ENCODE results near the gene NPM1. TPM values are rescaled to one million over a fixed set of nuclear protein-coding genes. Genes with fewer than 3 reads are reported as not detected.

The NPM1 gene
- total and polyA plus RNA-seq, 2 of the 13 experiments (the other 11 are each of a cell fraction or from before 2014, with no cell fraction given): 2,047 to 3,353 TPM

- TF ChIP-seq, protein P1, sequence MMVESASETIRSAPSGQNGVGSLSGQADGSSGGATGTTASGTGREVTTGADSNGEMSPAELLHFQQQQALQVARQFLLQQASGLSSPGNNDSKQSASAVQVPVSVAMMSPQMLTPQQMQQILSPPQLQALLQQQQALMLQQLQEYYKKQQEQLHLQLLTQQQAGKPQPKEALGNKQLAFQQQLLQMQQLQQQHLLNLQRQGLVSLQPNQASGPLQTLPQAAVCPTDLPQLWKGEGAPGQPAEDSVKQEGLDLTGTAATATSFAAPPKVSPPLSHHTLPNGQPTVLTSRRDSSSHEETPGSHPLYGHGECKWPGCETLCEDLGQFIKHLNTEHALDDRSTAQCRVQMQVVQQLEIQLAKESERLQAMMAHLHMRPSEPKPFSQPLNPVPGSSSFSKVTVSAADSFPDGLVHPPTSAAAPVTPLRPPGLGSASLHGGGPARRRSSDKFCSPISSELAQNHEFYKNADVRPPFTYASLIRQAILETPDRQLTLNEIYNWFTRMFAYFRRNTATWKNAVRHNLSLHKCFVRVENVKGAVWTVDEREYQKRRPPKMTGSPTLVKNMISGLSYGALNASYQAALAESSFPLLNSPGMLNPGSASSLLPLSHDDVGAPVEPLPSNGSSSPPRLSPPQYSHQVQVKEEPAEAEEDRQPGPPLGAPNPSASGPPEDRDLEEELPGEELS (CRISPR knock-in tag; IDR thresholded peaks at IDR 0.05): peak; percentile 63
- TF ChIP-seq NPAS2 (CRISPR knock-in tag; IDR thresholded peaks at IDR 0.05; ENCODE audit: borderline replicate concordance) (no peak), NBN (conservative IDR thresholded peaks at IDR 0.05) (no peak), PCBP1 (IDR thresholded peaks at IDR 0.05; ENCODE audit: borderline replicate concordance, low read depth, low read length) (no peak), TCF7 (IDR thresholded peaks at IDR 0.05; ENCODE audit: low read depth) (no peak), ZNF232 (CRISPR knock-in tag; IDR thresholded peaks at IDR 0.05; ENCODE audit: borderline replicate concordance) (peak; percentile 81), NR2F6 (IDR thresholded peaks at IDR 0.05) (no peak), NR2F6 (CRISPR knock-in tag; IDR thresholded peaks at IDR 0.05) (no peak; the same call in 1 of the 2 replicates), ARNT2 (CRISPR knock-in tag; IDR thresholded peaks at IDR 0.05; ENCODE audit: low read depth) (peak; percentile 83; the same call in 1 of the 2 replicates), ZNF878 (CRISPR knock-in tag; IDR thresholded peaks at IDR 0.05) (peak; percentile 88), ZBTB25 (CRISPR knock-in tag; IDR thresholded peaks at IDR 0.05) (peak; percentile 74), ZKSCAN1 (IDR thresholded peaks at IDR 0.05; ENCODE audit: low read length) (no peak), RAD21 (CRISPR knock-in tag; IDR thresholded peaks at IDR 0.05) (peak; percentile 27), ZBTB38 (CRISPR knock-in tag; IDR thresholded peaks at IDR 0.05) (peak; percentile 57; the same call in 1 of the 2 replicates), ELF3 (CRISPR knock-in tag; IDR thresholded peaks at IDR 0.05) (peak; percentile 72), BHLHE40 (IDR thresholded peaks at IDR 0.05; ENCODE audit: low read length) (peak; percentile 80), MZF1 (CRISPR knock-in tag; IDR thresholded peaks at IDR 0.05; ENCODE audit: borderline replicate concordance) (0 out of 2 replicates have a peak, but pooled peaks have one; percentile 5), ZBTB20 (CRISPR knock-in tag; IDR thresholded peaks at IDR 0.05; ENCODE audit: borderline replicate concordance, low read depth) (peak; percentile 87; the same call in 1 of the 2 replicates), ZSCAN12 (CRISPR knock-in tag; IDR thresholded peaks at IDR 0.05) (0 out of 2 replicates have a peak, but pooled peaks have one; percentile 48), ZNF558 (CRISPR knock-in tag; IDR thresholded peaks at IDR 0.05; ENCODE audit: borderline replicate concordance) (peak; percentile 97)
- TF ChIP-seq, protein P2, sequence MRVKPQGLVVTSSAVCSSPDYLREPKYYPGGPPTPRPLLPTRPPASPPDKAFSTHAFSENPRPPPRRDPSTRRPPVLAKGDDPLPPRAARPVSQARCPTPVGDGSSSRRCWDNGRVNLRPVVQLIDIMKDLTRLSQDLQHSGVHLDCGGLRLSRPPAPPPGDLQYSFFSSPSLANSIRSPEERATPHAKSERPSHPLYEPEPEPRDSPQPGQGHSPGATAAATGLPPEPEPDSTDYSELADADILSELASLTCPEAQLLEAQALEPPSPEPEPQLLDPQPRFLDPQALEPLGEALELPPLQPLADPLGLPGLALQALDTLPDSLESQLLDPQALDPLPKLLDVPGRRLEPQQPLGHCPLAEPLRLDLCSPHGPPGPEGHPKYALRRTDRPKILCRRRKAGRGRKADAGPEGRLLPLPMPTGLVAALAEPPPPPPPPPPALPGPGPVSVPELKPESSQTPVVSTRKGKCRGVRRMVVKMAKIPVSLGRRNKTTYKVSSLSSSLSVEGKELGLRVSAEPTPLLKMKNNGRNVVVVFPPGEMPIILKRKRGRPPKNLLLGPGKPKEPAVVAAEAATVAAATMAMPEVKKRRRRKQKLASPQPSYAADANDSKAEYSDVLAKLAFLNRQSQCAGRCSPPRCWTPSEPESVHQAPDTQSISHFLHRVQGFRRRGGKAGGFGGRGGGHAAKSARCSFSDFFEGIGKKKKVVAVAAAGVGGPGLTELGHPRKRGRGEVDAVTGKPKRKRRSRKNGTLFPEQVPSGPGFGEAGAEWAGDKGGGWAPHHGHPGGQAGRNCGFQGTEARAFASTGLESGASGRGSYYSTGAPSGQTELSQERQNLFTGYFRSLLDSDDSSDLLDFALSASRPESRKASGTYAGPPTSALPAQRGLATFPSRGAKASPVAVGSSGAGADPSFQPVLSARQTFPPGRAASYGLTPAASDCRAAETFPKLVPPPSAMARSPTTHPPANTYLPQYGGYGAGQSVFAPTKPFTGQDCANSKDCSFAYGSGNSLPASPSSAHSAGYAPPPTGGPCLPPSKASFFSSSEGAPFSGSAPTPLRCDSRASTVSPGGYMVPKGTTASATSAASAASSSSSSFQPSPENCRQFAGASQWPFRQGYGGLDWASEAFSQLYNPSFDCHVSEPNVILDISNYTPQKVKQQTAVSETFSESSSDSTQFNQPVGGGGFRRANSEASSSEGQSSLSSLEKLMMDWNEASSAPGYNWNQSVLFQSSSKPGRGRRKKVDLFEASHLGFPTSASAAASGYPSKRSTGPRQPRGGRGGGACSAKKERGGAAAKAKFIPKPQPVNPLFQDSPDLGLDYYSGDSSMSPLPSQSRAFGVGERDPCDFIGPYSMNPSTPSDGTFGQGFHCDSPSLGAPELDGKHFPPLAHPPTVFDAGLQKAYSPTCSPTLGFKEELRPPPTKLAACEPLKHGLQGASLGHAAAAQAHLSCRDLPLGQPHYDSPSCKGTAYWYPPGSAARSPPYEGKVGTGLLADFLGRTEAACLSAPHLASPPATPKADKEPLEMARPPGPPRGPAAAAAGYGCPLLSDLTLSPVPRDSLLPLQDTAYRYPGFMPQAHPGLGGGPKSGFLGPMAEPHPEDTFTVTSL (CRISPR knock-in tag; IDR thresholded peaks at IDR 0.05; ENCODE audit: borderline replicate concordance): 0 out of 2 replicates have a peak, but pooled peaks have one; percentile 69
Observed at GRCh38 chr5:171387970-171388815, 544 bp downstream of the NPM1 start (continued).

All from HepG2 (cell line).